ENCODE data around the gene SLC10A6.

SLC10A6 gene

DNA sequence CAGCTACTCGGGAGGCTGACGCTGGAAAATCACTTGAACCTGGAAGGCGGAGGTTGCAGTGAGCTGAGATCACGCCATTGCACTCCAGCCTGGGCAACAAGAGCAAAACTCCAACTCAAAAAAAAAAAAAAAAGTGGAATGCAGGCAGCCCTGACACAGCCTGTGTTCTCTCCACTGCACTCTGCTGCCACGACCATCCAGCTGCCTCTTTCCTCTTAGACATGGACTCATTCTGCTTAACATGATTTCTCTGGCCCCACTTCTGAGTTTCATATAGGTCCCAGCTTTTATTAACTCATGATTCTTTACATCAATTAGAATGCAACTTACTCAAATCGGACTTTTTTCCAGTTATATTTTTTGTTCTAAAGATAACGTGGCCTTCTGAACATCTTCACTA is 29.6 kb downstream of the SLC10A6 start:
- DNase-seq = no peak
- TF ChIP-seq, protein P1, sequence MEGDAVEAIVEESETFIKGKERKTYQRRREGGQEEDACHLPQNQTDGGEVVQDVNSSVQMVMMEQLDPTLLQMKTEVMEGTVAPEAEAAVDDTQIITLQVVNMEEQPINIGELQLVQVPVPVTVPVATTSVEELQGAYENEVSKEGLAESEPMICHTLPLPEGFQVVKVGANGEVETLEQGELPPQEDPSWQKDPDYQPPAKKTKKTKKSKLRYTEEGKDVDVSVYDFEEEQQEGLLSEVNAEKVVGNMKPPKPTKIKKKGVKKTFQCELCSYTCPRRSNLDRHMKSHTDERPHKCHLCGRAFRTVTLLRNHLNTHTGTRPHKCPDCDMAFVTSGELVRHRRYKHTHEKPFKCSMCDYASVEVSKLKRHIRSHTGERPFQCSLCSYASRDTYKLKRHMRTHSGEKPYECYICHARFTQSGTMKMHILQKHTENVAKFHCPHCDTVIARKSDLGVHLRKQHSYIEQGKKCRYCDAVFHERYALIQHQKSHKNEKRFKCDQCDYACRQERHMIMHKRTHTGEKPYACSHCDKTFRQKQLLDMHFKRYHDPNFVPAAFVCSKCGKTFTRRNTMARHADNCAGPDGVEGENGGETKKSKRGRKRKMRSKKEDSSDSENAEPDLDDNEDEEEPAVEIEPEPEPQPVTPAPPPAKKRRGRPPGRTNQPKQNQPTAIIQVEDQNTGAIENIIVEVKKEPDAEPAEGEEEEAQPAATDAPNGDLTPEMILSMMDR (IDR thresholded peaks at IDR 0.05; ENCODE audit: low read depth, low read length) = no peak
- no peak overlapping the region for H3K4me3 ChIP-seq (ENCODE audit: low read depth, low read length)

DNA sequence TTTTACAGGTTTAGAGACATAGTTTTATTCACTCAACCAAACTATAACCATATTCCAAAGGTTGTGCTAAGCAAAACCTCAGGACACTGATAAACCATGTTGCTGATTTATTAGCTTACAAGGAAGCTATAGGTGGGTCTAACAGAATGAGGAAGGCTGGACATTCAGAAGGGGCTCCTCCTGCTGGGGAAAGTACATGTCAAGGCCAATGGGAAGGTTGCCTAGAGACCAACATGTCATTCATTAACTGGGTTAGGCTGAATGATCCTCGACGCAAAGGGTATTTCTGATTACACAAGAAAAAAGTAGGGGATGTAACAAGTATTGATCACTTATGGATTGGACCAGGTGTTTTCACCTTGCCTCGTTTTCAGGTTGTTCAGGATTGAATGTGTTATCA is 30.3 kb downstream of the SLC10A6 start:
- no peak overlapping the region for H3K27ac ChIP-seq
- H3K9me3 ChIP-seq (ENCODE audit: severe bottlenecking) = no peaks in the 10 kb centered on the region
- H3K27me3 ChIP-seq (ENCODE audit: insufficient read depth, low read depth, severe bottlenecking) = no peaks in the 10 kb centered on the region
- no peak overlapping the region for H3K4me3 ChIP-seq (ENCODE audit: low read depth, low read length)
- TF ChIP-seq, protein P1 (IDR thresholded peaks at IDR 0.05; ENCODE audit: low read depth, low read length) = 0 out of 2 replicates have a peak, but pooled peaks have one; percentile 5
- H3K36me3 ChIP-seq = peaks cover 20% of the 10 kb centered on the region
- DNase-seq = no peak

More for the DNA sequence above, 29.6 kb downstream of the SLC10A6 start:
- no peaks in the 10 kb centered on the region for H3K27me3 ChIP-seq (ENCODE audit: insufficient read depth, low read depth, severe bottlenecking)
- H3K27ac ChIP-seq = no peak overlapping the region
- no peaks in the 10 kb centered on the region for H3K9me3 ChIP-seq (ENCODE audit: severe bottlenecking)
- H3K36me3 ChIP-seq = peaks cover 14% of the 10 kb centered on the region

DNA sequence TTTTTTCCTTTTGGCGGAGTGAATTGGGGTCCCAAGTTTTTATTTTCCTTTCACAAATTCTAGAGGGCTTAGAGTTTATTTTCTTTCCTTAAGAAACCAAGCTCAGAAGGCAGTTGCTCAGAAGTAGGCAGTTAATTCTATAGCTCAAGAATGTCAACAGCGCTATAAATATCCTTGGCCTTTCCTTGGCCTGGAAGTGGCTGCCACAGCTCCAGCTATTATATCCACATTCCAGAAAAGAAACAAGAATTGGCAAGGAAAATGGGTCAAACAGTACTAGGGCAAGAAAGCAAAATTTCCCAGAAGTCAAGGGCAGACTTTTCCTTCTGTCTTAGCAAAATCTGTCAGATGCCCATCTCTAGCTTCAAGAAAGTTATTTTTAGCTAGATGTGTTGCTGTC is 31.0 kb downstream of the SLC10A6 start:
- no peak for DNase-seq
- peaks cover 23% of the 10 kb centered on the region for H3K36me3 ChIP-seq
- TF ChIP-seq, protein P1 (IDR thresholded peaks at IDR 0.05; ENCODE audit: low read depth, low read length) = no peak
- no peak overlapping the region for H3K27ac ChIP-seq
- H3K9me3 ChIP-seq (ENCODE audit: severe bottlenecking) = no peaks in the 10 kb centered on the region
- no peaks in the 10 kb centered on the region for H3K27me3 ChIP-seq (ENCODE audit: insufficient read depth, low read depth, severe bottlenecking)
- H3K4me3 ChIP-seq (ENCODE audit: low read depth, low read length) = no peak overlapping the region

DNA sequence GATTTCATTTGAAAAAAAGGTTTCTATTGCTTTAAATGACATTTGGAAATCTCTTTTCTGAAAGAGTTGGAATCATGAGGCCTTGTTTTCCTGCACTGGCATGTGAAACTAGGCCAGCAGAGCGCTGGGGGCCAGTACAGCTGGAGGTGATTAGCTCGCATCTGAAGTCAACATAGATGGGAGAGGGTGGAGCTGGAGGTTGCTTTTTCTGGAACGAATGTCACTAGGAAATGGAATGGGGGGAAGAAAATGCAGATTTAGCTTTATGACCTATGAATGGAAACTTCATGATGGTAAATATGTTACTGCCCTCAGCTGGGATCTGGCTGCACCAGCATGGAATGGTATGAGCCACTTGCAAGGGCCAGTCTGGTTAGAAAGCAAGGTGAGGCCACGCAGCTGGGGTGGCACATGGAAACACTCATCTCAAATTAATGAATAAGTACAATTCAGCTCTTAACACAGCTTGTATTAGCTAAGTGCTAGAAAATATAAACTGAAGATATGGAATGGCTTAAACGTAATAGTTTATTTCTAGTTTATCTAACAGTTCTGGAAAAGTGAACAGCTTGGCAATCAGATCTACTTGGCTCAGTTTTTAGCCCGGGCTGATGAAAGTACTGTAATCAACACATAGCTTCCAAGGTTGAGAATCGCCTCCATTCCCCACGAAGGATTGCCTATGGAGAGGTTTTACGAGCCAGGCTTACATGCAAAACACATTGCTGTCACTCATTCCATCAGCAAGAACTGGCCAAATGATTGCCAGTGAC is 32.5 kb downstream of the SLC10A6 start:
- H3K36me3 ChIP-seq = peaks cover 34% of the 10 kb centered on the region
- DNase-seq = no peak
- H3K27ac ChIP-seq = no peak overlapping the region
- TF ChIP-seq, protein P1 (IDR thresholded peaks at IDR 0.05; ENCODE audit: low read depth, low read length) = no peak
- H3K4me3 ChIP-seq (ENCODE audit: low read depth, low read length) = no peak overlapping the region
- H3K9me3 ChIP-seq (ENCODE audit: severe bottlenecking) = no peaks in the 10 kb centered on the region
- no peaks in the 10 kb centered on the region for H3K27me3 ChIP-seq (ENCODE audit: insufficient read depth, low read depth, severe bottlenecking)

DNA sequence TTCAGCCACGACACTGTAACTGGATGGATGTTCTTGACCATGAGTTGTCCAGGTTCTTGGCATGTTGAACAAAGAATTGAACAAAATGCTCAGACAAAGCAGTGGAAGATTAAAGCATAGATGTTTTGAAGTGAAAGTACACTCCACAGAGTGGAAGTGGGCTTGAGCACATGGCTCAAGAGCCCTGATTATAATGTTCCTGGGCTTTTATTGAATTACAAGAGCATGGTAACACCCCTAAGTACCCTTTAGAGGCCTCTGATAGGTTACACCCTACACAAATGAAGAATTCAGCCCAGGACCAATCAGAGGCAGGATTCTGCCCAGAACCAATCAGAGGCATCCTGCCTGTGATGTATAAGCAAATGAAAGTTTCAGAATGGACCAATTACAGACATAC is 33.5 kb downstream of the SLC10A6 start:
- Histone ChIP-seq H3K27ac (no peak overlapping the region), H3K36me3 (peaks cover 45% of the 10 kb centered on the region), H3K4me3 (ENCODE audit: low read depth, low read length) (no peak overlapping the region), H3K27me3 (ENCODE audit: insufficient read depth, low read depth, severe bottlenecking) (no peaks in the 10 kb centered on the region), H3K9me3 (ENCODE audit: severe bottlenecking) (no peaks in the 10 kb centered on the region)
- DNase-seq = no peak
- TF ChIP-seq, protein P1 (IDR thresholded peaks at IDR 0.05; ENCODE audit: low read depth, low read length) = no peak

DNA sequence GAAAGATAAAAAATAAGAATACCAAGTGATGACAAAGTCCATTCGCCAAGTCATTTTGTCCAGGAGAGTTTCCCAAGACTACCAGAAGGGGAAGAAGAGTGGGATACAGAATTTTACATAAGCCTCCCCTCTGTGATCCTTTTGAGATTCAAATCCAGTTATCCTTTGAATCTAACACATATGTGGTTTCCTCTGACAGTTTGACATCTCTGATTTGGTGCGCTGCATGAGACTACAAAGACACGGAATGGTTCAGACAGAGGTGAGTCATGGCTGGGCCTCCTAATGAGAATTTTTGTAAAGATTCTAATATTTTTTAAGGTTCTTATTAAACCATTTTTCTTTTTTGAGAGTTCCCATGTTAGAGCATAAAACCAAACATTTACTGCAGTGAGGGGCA is 38.3 kb downstream of the SLC10A6 start:
- no peaks in the 10 kb centered on the region for H3K27me3 ChIP-seq (ENCODE audit: insufficient read depth, low read depth, severe bottlenecking)
- H3K36me3 ChIP-seq = peaks cover 75% of the 10 kb centered on the region
- no peak for DNase-seq
- no peak overlapping the region for H3K4me3 ChIP-seq (ENCODE audit: low read depth, low read length)
- H3K9me3 ChIP-seq (ENCODE audit: severe bottlenecking) = no peaks in the 10 kb centered on the region
- no peak overlapping the region for H3K27ac ChIP-seq
- TF ChIP-seq, protein P1 (IDR thresholded peaks at IDR 0.05; ENCODE audit: low read depth, low read length) = no peak

Data from WERI-Rb-1 (cell line).